GM12878 (cell line): Measurements from ENCODE around the gene DTD1. TPM values are rescaled to one million over a fixed set of nuclear protein-coding genes. Genes with fewer than 3 reads are reported as not detected.
A peak's percentile ranks its signal among the peaks of the same experiment; 100 is the strongest.

Experiments
- ATF7 ChIP-seq: fragments of 450-650 bp; IDR thresholded peaks from 2 replicates; pipeline ENCODE4 v1.6.1; 2016; ENCODE audit warnings: low read depth, mild to moderate bottlenecking
- BACH1 ChIP-seq: fragments of 450-650 bp; IDR thresholded peaks from 2 replicates; pipeline ENCODE4 v1.6.1; 2017; ENCODE audit warnings: mild to moderate bottlenecking, borderline replicate concordance
- BRCA1 ChIP-seq: IDR thresholded peaks from 2 replicates; pipeline ENCODE4 v1.6.1; 2011; ENCODE audit warnings: low read depth, low read length, improper control_type of control experiment
- CREB1 ChIP-seq: IDR thresholded peaks from 2 replicates; pipeline ENCODE4 v1.6.1; 2012; ENCODE audit warnings: low read depth, mild to moderate bottlenecking, inconsistent platforms
- ETV6 ChIP-seq, 2 experiments: fragments of 450-650 bp in 1 of 2; IDR thresholded peaks in 1 of 2; conservative IDR thresholded peaks in 1 of 2; 2 replicates each; pipeline ENCODE4 v1.6.1; 2014; ENCODE audit warnings: antibody characterized with exemption in 1 of 2, borderline replicate concordance in 1 of 2, low read depth in 1 of 2, mild to moderate bottlenecking in 1 of 2, moderate library complexity in 1 of 2
- FOXK2 ChIP-seq: fragments of 450-650 bp; IDR thresholded peaks from 2 replicates; pipeline ENCODE4 v1.6.1; 2017; ENCODE audit warnings: mild to moderate bottlenecking, moderate library complexity
- HDGF ChIP-seq: fragments of 450-650 bp; IDR thresholded peaks from 2 replicates; pipeline ENCODE4 v1.6.1; 2016; ENCODE audit warnings: antibody characterized with exemption
- IKZF1 ChIP-seq: fragments of 450-650 bp; conservative IDR thresholded peaks from 2 replicates; pipeline ENCODE4 v1.6.1; 2017; ENCODE audit warnings: antibody characterized with exemption, mild to moderate bottlenecking
- MEF2A ChIP-seq: IDR thresholded peaks from 2 replicates; pipeline ENCODE4 v1.6.1; 2011; ENCODE audit warnings: low read depth, mild to moderate bottlenecking, low read length, moderate library complexity; ENCODE audit not compliant: insufficient read depth
- NBN ChIP-seq: fragments of 450-650 bp; IDR thresholded peaks from 2 replicates; pipeline ENCODE4 v1.6.1; 2016
- NR2F1 ChIP-seq: fragments of 450-650 bp; conservative IDR thresholded peaks from 2 replicates; pipeline ENCODE4 v1.6.1; 2017; ENCODE audit warnings: mild to moderate bottlenecking
- POU2F2 ChIP-seq: IDR thresholded peaks from 3 replicates; pipeline ENCODE4 v1.6.1; 2011; ENCODE audit warnings: low read depth, mild to moderate bottlenecking, low read length, borderline replicate concordance
- RFX5 ChIP-seq: IDR thresholded peaks from 2 replicates; pipeline ENCODE4 v1.6.1; 2011; ENCODE audit warnings: low read depth, low read length, improper control_type of control experiment
- SPI1 ChIP-seq: IDR thresholded peaks from 2 replicates; pipeline ENCODE4 v1.6.1; 2011; ENCODE audit warnings: low read depth, mild to moderate bottlenecking, low read length, moderate library complexity, borderline replicate concordance; ENCODE audit not compliant: insufficient read depth
- TAF1 ChIP-seq: IDR thresholded peaks from 2 replicates; pipeline ENCODE4 v1.6.1; 2011; ENCODE audit warnings: mild to moderate bottlenecking, low read depth, low read length, borderline replicate concordance
- YY1 ChIP-seq: IDR thresholded peaks from 2 replicates; pipeline ENCODE4 v1.6.1; 2011; ENCODE audit warnings: low read depth, mild to moderate bottlenecking, low read length
- ZNF217 ChIP-seq: fragments of 450-650 bp; IDR thresholded peaks from 2 replicates; pipeline ENCODE4 v1.6.1; 2017; ENCODE audit warnings: antibody characterized with exemption, mild to moderate bottlenecking
- polyA plus RNA-seq, 11 experiments: library from polyadenylated mRNA; depleted of rRNA in 4 of 11; unstranded in 6 of 11; stranded (reverse) in 5 of 11; fragments of >200 nt; fragmentation: Nextera tagmentation in 4 of 11; fragmentation: Illumina TruSeq in 1 of 11; extraction: Ambion mirVana in 4 of 11; extraction: Trizol in 1 of 11; gene quantifications; 1 replicate in 1 of 11; 2 replicates in 10 of 11; pipeline versions ENCODE4 v1.2.1 to v1.2.3, GENCODE V29; 2011 to 2016; ENCODE audit warnings: inconsistent platforms in 2 of 11, missing spikeins in 2 of 11, low read depth in 1 of 11
- total RNA-seq, 4 experiments: library from RNA; depleted of rRNA in 3 of 4; stranded (reverse); fragments of >200 nt in 3 of 4; fragmentation: Illumina TruSeq in 1 of 4; extraction: Trizol in 1 of 4; gene quantifications; 2 replicates each; pipeline versions ENCODE4 v1.2.1 to v1.2.3, GENCODE V29; 2013 to 2021
- TF ChIP-seq, protein P1 (sequence below): fragments of 450-650 bp; IDR thresholded peaks from 2 replicates; pipeline ENCODE4 v1.6.1; 2017; ENCODE audit warnings: low read depth, mild to moderate bottlenecking, moderate library complexity
- TF ChIP-seq, protein P2 (sequence below): IDR thresholded peaks from 2 replicates; pipeline ENCODE4 v1.6.1; 2011; ENCODE audit warnings: low read depth, mild to moderate bottlenecking, low read length, moderate library complexity, borderline replicate concordance; ENCODE audit errors: extremely low read depth
- TF ChIP-seq, protein P3 (sequence below): fragments of 450-650 bp; IDR thresholded peaks from 2 replicates; pipeline ENCODE4 v1.6.1; 2018; ENCODE audit warnings: borderline replicate concordance, mild to moderate bottlenecking; ENCODE audit not compliant: partially characterized antibody
- TF ChIP-seq, protein P4 (sequence below): IDR thresholded peaks from 2 replicates; pipeline ENCODE4 v1.6.1; 2011; ENCODE audit warnings: mild to moderate bottlenecking, low read depth, low read length, moderate library complexity; ENCODE audit not compliant: insufficient replicate concordance
- TF ChIP-seq, protein P5 (sequence below): IDR thresholded peaks from 2 replicates; pipeline ENCODE4 v1.6.1; 2012; ENCODE audit warnings: low read depth, low read length, improper control_type of control experiment
- TF ChIP-seq, protein P6 (sequence below): IDR thresholded peaks from 2 replicates; pipeline ENCODE4 v1.6.1; 2012; ENCODE audit warnings: low read depth, low read length, improper control_type of control experiment

DTD1 gene
- total and polyA plus RNA-seq, 10 of the 15 experiments (the other 5 are each of a cell fraction or from before 2014, with no cell fraction given), result 24.3 to 99.8 (median 63.3) TPM

DNA sequence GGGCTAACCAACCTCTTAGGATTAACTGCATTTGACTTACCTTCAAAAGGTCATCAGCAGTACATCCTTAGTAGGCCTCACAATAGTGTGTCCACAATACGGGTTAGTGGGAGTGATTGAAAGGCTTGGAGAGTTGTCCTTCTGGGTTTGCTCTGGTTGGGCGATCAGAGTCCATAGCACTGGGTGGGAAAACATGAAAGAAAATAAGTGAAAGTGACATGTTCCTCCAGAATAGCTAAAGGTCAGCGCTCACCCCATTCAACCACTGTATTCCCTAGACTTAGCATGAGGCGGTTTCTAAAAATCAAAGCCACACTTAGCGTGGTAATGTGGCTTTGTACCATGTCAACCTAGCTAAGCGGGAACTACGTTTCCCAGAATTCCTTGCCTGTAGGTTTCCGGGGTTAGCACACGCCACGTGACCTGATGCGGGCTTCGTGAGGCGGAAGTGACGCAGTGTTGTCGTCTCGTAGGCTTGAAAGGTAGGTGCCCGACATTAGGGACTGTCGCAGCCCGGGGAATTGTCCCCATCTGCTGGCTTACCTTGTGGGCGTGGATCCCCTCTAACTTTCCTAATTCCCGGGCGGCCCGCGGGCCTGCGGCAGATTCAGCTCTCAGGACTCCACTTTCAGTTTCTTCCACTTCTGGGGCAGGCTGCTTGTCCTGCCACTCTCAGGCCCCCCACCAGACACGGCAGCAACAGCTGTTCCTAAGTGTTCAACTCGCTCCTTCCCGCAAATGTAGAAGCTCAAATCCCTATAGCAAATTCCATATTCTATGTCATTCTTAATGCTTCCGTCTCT lies 206.0 kb downstream of the DTD1 start (continued):
- TF ChIP-seq HDGF (no peak), SPI1 (peak; percentile 5; the same call in 1 of the 2 replicates), CREB1 (peak; percentile 95), BACH1 (peak; percentile 27; the same call in 1 of the 2 replicates), POU2F2 (0 out of 3 replicates have a peak, but pooled peaks have one; percentile 10), BRCA1 (no peak), IKZF1 (peak; percentile 89), NR2F1 (no peak), ETV6 (conservative IDR thresholded peaks at IDR 0.05 in 1 of 2, IDR thresholded peaks at IDR 0.05 in 1 of 2; ENCODE audit: borderline replicate concordance in 1 of 2, low read depth in 1 of 2) (no peak; a peak in 1 of 4 replicates), YY1 (peak; percentile 71), RFX5 (0 out of 2 replicates have a peak, but pooled peaks have one; percentile 14), MEF2A (no peak), FOXK2 (peak; percentile 47; the same call in 1 of the 2 replicates), ZNF217 (no peak), TAF1 (peak; percentile 54; the same call in 1 of the 2 replicates), ATF7 (peak; percentile 68), NBN (peak; percentile 79; the same call in 1 of the 2 replicates)
- TF ChIP-seq, protein P1, sequence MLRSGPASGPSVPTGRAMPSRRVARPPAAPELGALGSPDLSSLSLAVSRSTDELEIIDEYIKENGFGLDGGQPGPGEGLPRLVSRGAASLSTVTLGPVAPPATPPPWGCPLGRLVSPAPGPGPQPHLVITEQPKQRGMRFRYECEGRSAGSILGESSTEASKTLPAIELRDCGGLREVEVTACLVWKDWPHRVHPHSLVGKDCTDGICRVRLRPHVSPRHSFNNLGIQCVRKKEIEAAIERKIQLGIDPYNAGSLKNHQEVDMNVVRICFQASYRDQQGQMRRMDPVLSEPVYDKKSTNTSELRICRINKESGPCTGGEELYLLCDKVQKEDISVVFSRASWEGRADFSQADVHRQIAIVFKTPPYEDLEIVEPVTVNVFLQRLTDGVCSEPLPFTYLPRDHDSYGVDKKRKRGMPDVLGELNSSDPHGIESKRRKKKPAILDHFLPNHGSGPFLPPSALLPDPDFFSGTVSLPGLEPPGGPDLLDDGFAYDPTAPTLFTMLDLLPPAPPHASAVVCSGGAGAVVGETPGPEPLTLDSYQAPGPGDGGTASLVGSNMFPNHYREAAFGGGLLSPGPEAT, result 0 out of 2 replicates have a peak, but pooled peaks have one; percentile 30
- TF ChIP-seq, protein P2, sequence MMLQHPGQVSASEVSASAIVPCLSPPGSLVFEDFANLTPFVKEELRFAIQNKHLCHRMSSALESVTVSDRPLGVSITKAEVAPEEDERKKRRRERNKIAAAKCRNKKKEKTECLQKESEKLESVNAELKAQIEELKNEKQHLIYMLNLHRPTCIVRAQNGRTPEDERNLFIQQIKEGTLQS, result peak; percentile 93
- TF ChIP-seq, protein P3, sequence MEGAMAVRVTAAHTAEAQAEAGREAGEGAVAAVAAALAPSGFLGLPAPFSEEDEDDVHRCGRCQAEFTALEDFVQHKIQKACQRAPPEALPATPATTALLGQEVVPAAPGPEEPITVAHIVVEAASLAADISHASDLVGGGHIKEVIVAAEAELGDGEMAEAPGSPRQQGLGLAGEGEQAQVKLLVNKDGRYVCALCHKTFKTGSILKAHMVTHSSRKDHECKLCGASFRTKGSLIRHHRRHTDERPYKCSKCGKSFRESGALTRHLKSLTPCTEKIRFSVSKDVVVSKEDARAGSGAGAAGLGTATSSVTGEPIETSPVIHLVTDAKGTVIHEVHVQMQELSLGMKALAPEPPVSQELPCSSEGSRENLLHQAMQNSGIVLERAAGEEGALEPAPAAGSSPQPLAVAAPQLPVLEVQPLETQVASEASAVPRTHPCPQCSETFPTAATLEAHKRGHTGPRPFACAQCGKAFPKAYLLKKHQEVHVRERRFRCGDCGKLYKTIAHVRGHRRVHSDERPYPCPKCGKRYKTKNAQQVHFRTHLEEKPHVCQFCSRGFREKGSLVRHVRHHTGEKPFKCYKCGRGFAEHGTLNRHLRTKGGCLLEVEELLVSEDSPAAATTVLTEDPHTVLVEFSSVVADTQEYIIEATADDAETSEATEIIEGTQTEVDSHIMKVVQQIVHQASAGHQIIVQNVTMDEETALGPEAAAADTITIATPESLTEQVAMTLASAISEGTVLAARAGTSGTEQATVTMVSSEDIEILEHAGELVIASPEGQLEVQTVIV, result no peak
- TF ChIP-seq, protein P4, sequence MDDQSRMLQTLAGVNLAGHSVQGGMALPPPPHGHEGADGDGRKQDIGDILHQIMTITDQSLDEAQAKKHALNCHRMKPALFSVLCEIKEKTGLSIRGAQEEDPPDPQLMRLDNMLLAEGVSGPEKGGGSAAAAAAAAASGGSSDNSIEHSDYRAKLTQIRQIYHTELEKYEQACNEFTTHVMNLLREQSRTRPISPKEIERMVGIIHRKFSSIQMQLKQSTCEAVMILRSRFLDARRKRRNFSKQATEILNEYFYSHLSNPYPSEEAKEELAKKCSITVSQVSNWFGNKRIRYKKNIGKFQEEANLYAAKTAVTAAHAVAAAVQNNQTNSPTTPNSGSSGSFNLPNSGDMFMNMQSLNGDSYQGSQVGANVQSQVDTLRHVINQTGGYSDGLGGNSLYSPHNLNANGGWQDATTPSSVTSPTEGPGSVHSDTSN, result peak; percentile 23
- TF ChIP-seq, protein P5, sequence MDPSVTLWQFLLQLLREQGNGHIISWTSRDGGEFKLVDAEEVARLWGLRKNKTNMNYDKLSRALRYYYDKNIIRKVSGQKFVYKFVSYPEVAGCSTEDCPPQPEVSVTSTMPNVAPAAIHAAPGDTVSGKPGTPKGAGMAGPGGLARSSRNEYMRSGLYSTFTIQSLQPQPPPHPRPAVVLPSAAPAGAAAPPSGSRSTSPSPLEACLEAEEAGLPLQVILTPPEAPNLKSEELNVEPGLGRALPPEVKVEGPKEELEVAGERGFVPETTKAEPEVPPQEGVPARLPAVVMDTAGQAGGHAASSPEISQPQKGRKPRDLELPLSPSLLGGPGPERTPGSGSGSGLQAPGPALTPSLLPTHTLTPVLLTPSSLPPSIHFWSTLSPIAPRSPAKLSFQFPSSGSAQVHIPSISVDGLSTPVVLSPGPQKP, result peak; percentile 77; the same call in 1 of the 2 replicates
- TF ChIP-seq, protein P6, sequence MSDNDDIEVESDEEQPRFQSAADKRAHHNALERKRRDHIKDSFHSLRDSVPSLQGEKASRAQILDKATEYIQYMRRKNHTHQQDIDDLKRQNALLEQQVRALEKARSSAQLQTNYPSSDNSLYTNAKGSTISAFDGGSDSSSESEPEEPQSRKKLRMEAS, result peak; percentile 97
